Gastrocnemius medialis (tissue), 4 donors: Measurements from ENCODE around the gene GCAT. TPM values are rescaled to one million over a fixed set of nuclear protein-coding genes. Genes with fewer than 3 reads are reported as not detected.
A peak's percentile ranks its signal among the peaks of the same experiment; 100 is the strongest.

Experiments used
- ATAC-seq, 2 donors: fragments of 150-250 bp; one replicate each; pipeline ENCODE4 v1.9.1; 2016
- DNase-seq, 2 donors: peaks; one replicate each; pipeline ENCODE4 v3.0.0-alpha.2; 2019
- H3K27ac ChIP-seq, 4 donors: fragments of 200-600 bp; sonication (generic); 1 replicate in 1 of 4; 2 replicates in 3 of 4; pipeline ENCODE4 v1.5.1; 2016 to 2018; ENCODE audit warnings: mild to moderate bottlenecking in 2 of 4, moderate library complexity in 1 of 4
- H3K27me3 ChIP-seq, 3 donors: fragments of 200-600 bp; sonication (generic) in 2 of 3; 1 replicate in 1 of 3; 2 replicates in 2 of 3; pipeline versions ENCODE4 v1.5.1 to v1.6.0; 2016 to 2019; ENCODE audit warnings: mild to moderate bottlenecking in 1 of 3, moderate library complexity in 1 of 3
- H3K36me3 ChIP-seq, 2 donors: fragments of 200-600 bp; sonication (generic) in 1 of 2; one replicate each; pipeline ENCODE4 v1.5.1; 2017 to 2018
- H3K4me1 ChIP-seq, 2 donors: fragments of 200-600 bp; sonication (generic) in 1 of 2; one replicate each; pipeline ENCODE4 v1.5.1; 2016 to 2017; ENCODE audit warnings: mild to moderate bottlenecking in 2 of 2
- H3K4me3 ChIP-seq, 4 donors: fragments of 200-600 bp; sonication (generic) in 3 of 4; 1 replicate in 1 of 4; 2 replicates in 3 of 4; pipeline ENCODE4 v1.5.1; 2016 to 2019; ENCODE audit warnings: mild to moderate bottlenecking in 2 of 4
- H3K9me3 ChIP-seq, 3 donors: fragments of 200-600 bp; sonication (generic) in 2 of 3; 1 replicate in 1 of 3; 2 replicates in 2 of 3; pipeline ENCODE4 v1.5.1; 2016 to 2019
- POLR2A ChIP-seq, 2 donors: fragments of 450-650 bp; IDR thresholded peaks; one replicate each; pipeline ENCODE4 v1.6.1; 2017; ENCODE audit warnings: antibody characterized with exemption in 2 of 2, mild to moderate bottlenecking in 2 of 2, moderate library complexity in 2 of 2
- in situ Hi-C, 4 donors: fragments of 200-750 bp; cut with MboI; loops; one replicate each; pipeline versions ENCODE4 v1.15.0 to v1.8.0; 2017; ENCODE audit warnings: low sequenced_read_pairs in 4 of 4
- intact Hi-C: fragments of 100-400 bp; cut with DNase I; formaldehyde crosslinking; loops from one replicate; pipeline ENCODE4 v1.15.1; 2023; ENCODE audit warnings: low total_unique reads
- total RNA-seq, 4 donors: library from RNA; depleted of rRNA; stranded (reverse); fragments of >200 nt; gene quantifications; one replicate each; pipeline versions ENCODE4 v1.1.0 to v1.2.3, GENCODE V29; 2016
- TF ChIP-seq, protein P1 (sequence below), 5 experiments: fragments of 450-650 bp in 3 of 5; fragments of 200-600 bp in 2 of 5; sonication (generic) in 2 of 5; IDR thresholded peaks in 4 of 5; conservative IDR thresholded peaks in 1 of 5; 1 replicate in 4 of 5; 2 replicates in 1 of 5; pipeline ENCODE4 v1.5.1; 2016 to 2019; ENCODE audit warnings: antibody characterized with exemption in 5 of 5, mild to moderate bottlenecking in 3 of 5, moderate library complexity in 3 of 5

The GCAT gene
- total RNA-seq, 4 donors from 2014 or later: 10.0 to 21.5 (median 15.1) TPM

DNA sequence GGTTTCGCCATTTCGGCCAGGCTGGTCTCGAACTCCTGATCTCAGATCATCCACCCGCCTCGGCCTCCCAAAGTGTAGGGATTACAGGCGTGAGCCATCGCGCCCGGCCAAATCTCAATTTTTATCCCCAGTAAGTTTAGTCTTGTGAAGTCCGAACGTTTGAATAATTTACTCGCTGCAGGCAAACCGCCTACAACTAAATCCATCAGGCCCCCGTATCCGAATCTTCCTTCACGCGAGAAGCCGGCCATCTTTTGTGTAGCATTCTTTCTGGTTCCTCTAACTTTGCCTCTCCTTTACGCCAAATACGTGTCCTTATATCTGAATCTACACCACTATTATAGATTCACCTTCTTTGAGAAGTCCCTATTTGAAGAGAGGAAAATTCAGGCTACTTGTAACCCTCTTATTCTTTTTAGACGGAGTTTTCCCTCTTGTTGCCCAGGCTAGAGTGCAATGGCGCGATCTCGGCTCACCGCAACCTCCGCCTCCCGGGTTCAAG, 40.9 kb downstream of the GCAT start:
- in situ Hi-C loops (no loop called here), intact Hi-C loops (no loop called here)
- DNase-seq: no peak

DNA sequence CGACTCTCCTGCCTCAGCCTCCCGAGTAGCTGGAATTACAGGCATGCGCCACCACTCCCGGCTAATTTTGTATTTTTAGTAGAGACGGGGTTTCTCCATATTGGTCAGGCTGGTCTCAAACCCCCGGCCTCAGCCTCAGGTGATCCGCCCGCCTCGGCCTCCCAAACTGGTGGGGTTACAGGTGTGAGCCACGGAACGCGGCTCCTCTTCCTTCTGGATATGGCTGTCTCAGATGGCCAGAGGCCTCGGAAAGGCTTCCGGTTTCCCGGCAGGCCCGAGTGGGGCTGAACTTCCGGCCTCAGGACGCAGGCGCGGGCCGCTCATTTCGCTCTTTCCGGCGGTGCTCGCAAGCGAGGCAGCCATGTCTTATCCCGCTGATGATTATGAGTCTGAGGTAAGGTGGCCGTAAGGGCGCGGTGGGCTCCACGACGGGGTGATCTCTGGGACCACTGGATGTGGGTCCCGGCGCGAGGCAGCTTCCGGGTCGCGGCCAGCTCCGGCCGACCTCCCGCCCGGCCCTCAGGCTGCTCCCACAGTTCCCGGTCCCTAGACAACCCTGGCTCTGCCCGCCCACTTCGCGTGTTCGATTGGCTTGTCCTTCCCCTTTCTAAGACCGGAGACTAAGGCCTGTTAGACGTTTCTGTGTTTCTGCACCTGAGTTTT, 41.5 kb downstream of the GCAT start, which contains the start of gene EIF3L:
EIF3L (plus strand) TSS at position 331 of the 663 bp plus-strand sequence; CDS start at position 362, 31 bp downstream.
- peak within 1 kb of the TSS; percentile 61 to 87 (median 86) for H3K4me3 ChIP-seq
- no peaks in the 10 kb centered on the region for H3K27me3 ChIP-seq
- in situ Hi-C loops (no loop called here), intact Hi-C loops (no loop called here)
- H3K27ac ChIP-seq: peak within 1 kb of the TSS; percentile 84 to 93 (median 90)
- H3K9me3 ChIP-seq: no peaks in the 10 kb centered on the region
- TF ChIP-seq, protein P1, sequence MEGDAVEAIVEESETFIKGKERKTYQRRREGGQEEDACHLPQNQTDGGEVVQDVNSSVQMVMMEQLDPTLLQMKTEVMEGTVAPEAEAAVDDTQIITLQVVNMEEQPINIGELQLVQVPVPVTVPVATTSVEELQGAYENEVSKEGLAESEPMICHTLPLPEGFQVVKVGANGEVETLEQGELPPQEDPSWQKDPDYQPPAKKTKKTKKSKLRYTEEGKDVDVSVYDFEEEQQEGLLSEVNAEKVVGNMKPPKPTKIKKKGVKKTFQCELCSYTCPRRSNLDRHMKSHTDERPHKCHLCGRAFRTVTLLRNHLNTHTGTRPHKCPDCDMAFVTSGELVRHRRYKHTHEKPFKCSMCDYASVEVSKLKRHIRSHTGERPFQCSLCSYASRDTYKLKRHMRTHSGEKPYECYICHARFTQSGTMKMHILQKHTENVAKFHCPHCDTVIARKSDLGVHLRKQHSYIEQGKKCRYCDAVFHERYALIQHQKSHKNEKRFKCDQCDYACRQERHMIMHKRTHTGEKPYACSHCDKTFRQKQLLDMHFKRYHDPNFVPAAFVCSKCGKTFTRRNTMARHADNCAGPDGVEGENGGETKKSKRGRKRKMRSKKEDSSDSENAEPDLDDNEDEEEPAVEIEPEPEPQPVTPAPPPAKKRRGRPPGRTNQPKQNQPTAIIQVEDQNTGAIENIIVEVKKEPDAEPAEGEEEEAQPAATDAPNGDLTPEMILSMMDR (IDR thresholded peaks at IDR 0.05 in 4 of 5, conservative IDR thresholded peaks at IDR 0.05 in 1 of 5): no peak
- peak; percentile 88 to 92 for TF ChIP-seq POLR2A (IDR thresholded peaks at IDR 0.05)
- peaks cover 15 to 18% of the 10 kb centered on the region in 2 donors for H3K4me1 ChIP-seq
- H3K36me3 ChIP-seq: peaks cover 4 to 39% of the 10 kb centered on the region in 2 donors
- peak; percentile 76 to 81 for ATAC-seq
- peak; percentile 87 for DNase-seq

More for the DNA sequence above, 40.9 kb downstream of the GCAT start:
- Histone ChIP-seq H3K27ac (peak overlapping the region; percentile 84 to 93 (median 90)), H3K36me3 (peaks cover 4 to 33% of the 10 kb centered on the region in 2 donors), H3K27me3 (no peaks in the 10 kb centered on the region), H3K9me3 (no peaks in the 10 kb centered on the region), H3K4me3 (peak overlapping the region; percentile 61 to 87 (median 86)), H3K4me1 (peaks cover 15 to 18% of the 10 kb centered on the region in 2 donors)
- no peak for ATAC-seq
- TF ChIP-seq POLR2A (IDR thresholded peaks at IDR 0.05): no peak
- TF ChIP-seq, protein P1 (IDR thresholded peaks at IDR 0.05 in 4 of 5, conservative IDR thresholded peaks at IDR 0.05 in 1 of 5): no peak

DNA sequence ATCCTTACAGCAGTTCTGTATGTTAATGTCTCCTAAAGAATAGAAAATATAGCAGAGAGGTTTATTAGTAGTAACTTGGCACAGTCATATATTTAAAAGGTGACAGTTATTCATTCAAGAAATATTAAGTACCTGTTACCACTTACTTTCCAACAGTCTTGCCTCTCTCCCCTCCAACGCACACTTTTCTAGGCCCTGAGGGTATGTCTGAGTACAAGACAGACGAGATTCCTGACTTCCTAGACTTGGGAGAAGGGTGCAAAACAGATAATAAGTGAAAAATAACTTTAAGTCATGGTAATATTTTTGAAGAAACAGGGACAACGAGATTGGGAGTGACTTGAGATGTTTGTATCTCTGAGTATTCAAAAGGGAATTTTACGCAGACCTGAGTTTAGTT, 43.1 kb downstream of the GCAT start:
- DNase-seq (no peak), ATAC-seq (no peak)
- peaks cover 4 to 55% of the 10 kb centered on the region in 2 donors for H3K36me3 ChIP-seq
- peaks cover 24 to 25% of the 10 kb centered on the region in 2 donors for H3K4me1 ChIP-seq
- no peak overlapping the region for H3K4me3 ChIP-seq
- H3K9me3 ChIP-seq: no peaks in the 10 kb centered on the region
- H3K27me3 ChIP-seq: no peaks in the 10 kb centered on the region
- TF ChIP-seq POLR2A (IDR thresholded peaks at IDR 0.05): no peak
- TF ChIP-seq, protein P1 (IDR thresholded peaks at IDR 0.05 in 4 of 5, conservative IDR thresholded peaks at IDR 0.05 in 1 of 5): no peak
- in situ Hi-C loops: no loop called here
- no peak overlapping the region for H3K27ac ChIP-seq
- intact Hi-C loops: no loop called here

DNA sequence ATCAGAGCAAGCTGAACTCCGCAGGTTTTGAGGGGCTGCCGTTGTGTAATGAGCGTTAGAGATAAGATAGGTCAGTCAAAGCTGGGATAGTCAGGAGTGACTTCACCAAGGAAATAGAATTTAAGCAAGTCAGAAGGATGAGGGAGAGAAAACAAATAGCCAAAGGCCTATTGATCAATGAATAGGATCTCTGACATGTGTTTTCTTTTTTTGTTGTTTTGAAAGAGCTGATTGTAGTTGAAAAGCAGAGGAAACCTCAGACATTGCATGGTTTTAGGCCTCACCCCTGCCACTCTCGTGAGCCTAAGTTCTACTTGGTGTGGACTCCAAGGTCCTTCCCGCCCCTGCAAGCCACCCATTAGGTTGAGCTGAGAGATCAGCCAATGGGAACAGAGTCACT, 44.7 kb downstream of the GCAT start:
- DNase-seq (no peak), ATAC-seq (no peak)
- TF ChIP-seq, protein P1 (IDR thresholded peaks at IDR 0.05 in 4 of 5, conservative IDR thresholded peaks at IDR 0.05 in 1 of 5): no peak
- TF ChIP-seq POLR2A (IDR thresholded peaks at IDR 0.05): no peak
- intact Hi-C loops: no loop called here
- no peaks in the 10 kb centered on the region for H3K27me3 ChIP-seq
- H3K27ac ChIP-seq: no peak overlapping the region
- no peaks in the 10 kb centered on the region for H3K9me3 ChIP-seq
- in situ Hi-C loops: no loop called here
- H3K36me3 ChIP-seq: peaks cover 4 to 69% of the 10 kb centered on the region in 2 donors
- no peak overlapping the region for H3K4me3 ChIP-seq
- peaks cover 24 to 25% of the 10 kb centered on the region in 2 donors for H3K4me1 ChIP-seq
